NCI-H774 (cell line): ENCODE data around the gene HK2.
A peak's percentile ranks its signal among the peaks of the same experiment; 100 is the strongest.
"Not testable (repeated sequence)": the region's sequence is repeated elsewhere in the genome, so short reads cannot be mapped to it uniquely, and the experiment has no call there.

Source experiments
- DNase-seq: peaks from one replicate; lab custom pipeline; 2025; lab: John Stamatoyannopoulos, UW

HK2 gene

DNA sequence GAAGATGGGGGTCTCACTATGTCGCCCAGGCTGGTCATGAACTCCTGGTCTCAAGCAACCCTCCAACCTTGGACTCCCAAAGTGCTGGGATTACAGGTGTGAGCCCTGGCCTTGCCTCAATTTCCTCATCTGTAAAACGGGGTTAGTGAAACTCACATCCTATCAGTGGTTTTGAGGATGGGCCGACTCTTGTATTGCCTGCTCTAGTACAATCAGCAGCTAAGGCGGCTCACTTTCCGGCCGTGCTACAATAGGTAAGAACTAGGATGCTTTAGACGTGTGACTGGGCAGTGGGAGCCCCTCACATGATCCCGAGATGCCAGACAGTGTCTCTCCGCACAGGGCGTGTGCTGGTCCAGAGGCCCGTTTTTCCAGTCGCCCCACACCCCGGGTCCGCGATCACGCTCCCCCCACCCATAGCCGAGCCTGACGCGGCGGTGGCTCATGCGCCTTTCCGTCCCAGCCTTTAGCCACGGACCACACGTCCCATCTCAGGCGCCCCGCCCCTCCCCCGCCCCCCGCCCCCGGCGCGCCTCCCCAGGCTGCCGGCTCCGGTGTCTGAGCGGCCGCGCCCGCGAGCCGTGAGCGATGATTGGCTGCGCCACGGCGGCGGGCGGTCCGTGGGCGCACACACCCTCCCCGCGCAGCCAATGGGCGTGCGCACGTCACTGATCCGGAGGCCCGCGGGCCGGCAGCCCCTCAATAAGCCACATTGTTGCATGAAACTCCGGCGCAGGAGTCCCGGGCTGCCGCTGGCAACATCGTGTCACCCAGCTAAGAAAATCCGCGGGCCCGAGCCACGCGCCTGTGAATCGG lies at the start of gene HK2:
HK2 (plus strand) TSS at position 710 of the 816 bp plus-strand sequence. CDS start 454 bp downstream, outside the sequence.
- DNase-seq = peak; percentile 76

DNA sequence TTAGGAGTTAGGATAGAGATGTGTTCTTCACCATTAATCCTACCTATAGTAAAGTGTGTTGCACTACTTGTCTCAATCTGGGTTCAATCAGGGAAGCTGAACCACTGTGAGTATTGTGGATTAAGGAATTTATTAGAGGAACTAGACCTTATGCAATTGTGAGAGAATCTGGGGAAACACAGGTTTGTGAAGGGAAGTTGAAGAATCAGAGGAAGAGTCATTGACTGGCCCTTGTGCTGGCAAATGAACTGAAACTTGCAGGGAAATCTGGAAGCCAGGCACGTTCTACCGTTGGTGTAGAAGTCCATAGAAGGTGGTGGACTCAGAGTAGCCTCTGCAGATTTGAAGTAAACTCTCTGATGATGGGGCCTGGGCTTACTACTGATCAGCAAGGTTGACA lies 44.7 kb upstream of the HK2 start:
- DNase-seq = no peak

DNA sequence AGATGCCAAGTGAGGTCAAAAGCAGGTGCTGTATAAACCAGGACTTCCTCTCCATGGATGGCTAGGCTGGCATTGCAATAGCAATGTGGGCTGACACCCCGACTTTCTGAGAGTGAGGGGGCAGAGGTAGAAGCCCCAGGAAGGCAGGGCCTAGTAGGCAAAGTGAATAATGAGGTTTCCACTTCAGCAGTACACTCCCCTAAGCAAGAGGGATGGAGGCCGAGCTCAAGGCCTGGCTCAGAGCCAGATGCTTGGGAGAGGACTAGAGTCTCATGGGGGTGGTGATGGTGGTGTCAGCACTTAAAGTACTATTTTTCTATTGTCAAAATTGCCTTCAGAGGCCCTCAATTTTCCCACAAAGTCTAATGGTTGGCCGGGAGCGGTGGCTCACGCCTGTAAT lies 41.6 kb upstream of the HK2 start:
- DNase-seq = no peak

DNA sequence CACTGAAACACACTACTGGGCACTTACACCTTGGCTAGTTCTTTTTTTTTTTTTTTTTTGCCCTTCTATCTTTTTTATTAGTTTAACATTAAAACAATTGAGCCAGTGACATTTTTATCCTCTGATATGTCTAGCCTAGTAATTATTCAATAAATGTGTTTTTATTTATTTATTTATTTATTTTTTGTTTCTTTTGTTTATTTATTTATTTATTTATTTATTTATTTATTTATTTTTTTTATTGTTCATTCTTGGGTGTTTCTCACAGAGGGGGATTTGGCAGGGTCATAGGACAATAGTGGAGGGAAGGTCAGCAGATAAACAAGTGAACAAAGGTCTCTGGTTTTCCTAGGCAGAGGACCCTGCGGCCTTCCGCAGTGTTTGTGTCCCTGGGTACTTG lies 39.0 kb upstream of the HK2 start:
- not testable (repeated sequence) for DNase-seq

DNA sequence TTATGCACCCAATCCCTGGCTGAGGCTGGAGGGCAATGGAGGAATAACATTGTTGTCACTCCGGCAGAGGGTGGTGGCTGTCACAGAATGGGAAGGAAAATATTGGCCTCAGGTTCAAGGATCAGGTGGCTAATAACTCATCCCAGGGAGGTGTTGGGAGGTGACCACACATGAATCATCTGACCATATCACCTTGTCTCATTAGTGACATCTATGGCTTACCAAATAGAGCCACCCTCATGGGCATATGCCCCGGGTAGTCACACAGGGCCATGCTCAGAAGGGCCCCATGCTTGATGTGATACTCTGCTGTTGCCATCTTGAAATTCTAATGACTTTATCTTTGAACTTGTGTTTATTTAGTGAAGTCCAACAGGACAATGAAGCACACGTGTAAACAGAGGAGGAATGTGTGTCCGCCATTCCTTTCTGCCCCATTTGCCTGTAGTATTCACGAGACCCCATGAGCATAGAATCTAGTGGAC lies 27.5 kb upstream of the HK2 start:
- no peak for DNase-seq

DNA sequence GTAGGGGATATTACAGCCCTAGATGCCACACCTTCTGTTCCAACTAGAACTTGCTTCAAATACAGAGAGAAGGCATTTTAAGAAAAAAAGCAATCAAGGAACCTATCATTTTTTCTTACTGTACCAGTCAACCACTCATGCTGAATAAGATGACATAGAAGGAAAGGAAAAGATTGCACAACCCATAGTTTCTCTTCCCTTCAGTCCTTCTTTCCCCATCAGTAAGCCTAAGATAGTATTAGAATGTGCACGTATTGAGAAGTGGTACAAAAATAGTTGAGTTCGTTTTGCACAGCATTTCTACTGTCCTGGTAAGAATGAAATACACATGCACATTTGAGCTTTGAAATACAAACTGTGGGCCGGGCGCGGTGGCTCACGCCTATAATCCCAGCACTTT lies 27.0 kb upstream of the HK2 start:
- DNase-seq = no peak

DNA sequence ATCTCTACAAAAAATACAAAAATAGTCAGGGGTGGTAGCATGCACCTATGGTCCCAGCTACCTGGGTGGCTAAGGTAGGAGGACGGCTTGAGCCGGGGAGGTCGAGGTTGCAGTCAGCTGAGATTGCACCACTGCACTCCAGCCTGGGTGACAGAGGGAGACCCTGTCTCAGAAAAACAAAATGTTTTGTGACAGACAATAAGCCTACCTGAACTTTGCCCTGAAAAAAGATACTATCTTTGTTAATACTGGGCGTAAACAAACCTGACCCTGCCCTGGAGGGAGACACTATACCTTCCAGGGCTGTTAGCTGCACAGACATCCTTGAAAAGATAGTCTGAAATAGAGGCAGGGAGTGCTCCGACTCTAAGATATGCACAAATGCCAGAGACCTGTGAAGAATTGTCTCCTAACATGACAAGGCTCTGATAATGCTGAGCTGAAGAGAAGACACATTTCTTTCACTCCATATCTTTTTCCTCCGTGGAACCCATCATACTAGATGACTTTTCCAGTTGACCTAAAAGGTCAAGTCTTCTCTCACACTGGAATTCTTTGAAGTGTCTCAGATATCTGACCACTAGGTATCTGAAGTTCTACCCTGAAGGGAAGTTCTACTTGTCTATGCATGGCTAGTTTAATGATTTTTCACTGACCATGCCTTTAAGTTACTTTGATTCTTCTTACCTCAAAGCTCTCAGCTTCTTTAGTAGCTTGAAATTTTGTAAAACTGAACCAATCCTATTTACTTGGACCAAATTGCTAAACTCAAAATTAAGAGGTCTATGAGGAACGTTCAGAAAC lies 20.9 kb upstream of the HK2 start:
- DNase-seq = no peak

DNA sequence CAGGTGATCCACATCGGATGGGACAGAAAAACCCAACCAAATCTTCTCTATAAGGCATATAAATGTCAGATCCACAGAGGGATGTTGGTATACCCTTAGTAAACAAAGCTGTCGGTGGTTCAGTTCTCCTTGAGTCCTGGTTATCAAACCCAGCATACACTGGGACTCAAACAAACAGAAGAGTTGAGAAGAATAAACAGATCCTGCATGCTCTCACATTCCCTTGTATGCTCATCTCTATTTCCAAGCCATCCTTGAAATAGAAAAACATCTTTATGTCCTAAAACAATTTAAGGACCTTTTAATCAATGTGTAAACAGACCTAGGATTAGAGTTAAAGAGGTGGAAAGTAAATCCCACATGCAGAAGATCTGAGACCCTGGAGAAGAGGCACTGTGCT lies 19.8 kb upstream of the HK2 start:
- no peak for DNase-seq

DNA sequence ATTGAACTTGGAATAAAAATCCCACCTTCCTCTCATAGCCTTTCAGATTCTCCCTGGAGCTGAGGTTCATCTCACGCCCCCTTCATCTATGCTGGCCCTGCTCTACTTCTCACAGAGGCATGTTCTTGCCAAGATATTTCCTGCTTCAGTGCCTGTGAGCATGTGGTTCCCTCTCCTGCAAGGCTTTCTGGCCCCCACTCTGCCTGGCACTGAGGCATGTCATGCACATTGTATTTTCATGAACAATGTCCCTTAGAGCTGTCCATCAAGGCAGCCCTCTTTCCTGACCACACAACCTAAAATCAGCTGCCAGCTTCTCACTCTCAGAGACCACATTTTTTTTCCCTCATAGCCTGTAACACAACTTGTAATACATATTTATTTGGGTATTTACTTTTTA lies 18.0 kb upstream of the HK2 start:
- DNase-seq = no peak

DNA sequence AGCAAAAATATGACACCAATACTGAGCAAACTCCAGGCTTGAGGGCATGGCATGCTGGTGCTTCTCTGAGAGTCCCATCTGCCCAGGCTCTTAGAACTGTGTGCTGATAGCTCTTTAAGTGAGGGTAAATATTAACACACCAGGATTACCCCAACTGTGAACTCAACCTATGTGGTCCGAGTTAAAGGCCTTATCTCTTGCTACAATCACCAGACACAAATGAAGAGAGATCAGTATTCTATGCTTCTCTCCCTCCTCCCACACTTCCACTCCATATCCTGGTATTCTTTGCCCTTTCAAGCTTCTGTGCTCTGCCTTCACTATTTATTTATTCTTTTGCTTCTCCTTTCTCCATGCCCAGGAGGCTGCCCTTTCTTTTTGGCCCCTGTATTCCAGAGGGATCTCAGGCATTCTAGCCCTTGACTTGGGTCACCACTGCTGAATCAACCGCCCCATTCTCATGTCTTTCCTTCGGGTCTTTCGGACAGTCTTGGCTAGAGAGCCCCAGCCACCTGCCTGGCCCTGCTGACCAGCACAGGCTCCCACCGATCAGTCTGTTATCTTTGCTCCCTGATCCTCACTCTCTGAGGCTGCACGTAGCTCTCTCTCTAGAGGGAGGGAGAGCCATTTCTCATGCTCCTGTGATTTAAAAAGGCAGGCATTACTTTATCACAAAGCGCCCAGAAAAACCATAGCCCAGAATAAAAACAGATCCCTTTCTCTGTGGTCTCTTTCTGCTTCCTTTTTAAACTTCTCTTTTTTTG lies 17.2 kb upstream of the HK2 start:
- peak; percentile 12 for DNase-seq

DNA sequence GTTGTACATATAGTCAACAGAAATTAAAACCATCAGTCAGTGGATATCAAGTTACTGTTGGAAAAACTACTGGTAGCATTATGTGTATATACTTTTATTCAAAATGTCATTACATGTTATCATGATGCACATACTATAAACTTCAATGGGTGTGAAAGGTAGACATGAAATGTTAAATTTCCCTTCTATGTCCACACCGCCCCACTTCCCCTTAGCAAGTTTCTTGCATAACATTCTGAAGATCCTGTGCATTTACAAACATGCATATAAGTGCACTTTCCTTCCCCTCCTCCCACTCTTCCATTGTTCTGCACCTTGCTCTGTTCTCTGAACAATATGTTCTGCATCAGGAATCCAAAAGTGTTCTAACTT lies 16.6 kb upstream of the HK2 start:
- no peak for DNase-seq

DNA sequence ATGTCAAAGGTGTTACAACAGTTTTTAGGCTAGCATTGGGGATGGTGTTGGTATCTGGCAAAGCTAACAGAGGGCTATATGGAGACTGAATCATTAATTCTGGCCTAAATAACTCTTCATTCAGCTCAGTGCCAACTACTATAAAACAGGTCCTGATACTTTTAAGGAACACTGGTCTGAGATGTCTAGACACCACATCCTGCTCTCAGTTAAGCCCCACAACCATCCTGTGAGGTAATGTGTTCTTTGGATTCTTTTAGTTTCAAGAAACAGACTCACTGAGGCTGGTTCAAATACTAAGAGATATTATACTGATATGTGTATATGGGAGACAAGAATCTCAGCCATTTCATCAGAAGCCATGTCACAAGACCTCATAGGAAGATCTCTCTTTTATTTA lies 14.2 kb upstream of the HK2 start:
- DNase-seq = no peak

DNA sequence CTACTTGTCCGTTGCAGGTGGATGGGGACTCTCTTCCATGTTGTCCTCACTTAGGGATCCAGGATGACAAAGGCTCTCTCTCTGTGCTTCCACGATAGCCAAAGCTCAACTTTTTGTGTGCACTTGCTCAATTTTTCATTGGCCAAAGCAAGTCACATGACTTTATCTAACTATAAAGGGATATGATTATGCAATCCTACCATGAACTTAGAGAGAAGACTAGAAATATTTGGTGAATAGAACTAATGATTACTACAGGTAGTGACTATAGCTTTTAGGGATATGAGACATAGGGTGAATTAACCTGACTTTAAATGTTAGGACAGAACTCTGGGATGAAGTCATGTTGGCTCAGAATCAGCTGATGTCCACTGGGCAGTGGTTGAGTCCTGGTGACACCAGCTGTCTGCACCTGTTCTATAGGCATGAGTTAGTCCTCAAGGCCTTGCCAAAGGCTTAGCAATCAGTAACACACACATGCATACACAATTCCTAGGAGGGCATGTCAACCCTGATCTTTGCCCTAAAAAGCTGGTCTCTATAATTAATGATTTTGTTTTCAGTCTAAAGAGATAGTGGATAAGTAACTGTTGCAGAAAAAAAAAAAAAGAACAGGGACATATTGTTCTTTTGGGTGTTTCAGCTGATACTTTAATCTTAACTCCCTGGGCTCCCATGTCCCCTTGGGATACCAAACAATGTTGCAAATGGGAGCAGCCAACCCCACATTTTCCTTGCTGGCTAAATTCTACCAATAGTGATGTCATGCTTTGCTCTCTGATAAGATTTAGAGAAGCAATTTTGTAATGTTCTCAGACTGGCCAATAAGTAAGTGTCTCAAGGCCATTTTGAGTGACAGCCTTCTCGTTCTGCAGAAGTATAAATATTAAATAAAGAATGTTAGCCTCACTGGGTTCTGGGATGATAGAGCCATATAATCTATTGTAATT lies 12.5 kb upstream of the HK2 start:
- no peak for DNase-seq

DNA sequence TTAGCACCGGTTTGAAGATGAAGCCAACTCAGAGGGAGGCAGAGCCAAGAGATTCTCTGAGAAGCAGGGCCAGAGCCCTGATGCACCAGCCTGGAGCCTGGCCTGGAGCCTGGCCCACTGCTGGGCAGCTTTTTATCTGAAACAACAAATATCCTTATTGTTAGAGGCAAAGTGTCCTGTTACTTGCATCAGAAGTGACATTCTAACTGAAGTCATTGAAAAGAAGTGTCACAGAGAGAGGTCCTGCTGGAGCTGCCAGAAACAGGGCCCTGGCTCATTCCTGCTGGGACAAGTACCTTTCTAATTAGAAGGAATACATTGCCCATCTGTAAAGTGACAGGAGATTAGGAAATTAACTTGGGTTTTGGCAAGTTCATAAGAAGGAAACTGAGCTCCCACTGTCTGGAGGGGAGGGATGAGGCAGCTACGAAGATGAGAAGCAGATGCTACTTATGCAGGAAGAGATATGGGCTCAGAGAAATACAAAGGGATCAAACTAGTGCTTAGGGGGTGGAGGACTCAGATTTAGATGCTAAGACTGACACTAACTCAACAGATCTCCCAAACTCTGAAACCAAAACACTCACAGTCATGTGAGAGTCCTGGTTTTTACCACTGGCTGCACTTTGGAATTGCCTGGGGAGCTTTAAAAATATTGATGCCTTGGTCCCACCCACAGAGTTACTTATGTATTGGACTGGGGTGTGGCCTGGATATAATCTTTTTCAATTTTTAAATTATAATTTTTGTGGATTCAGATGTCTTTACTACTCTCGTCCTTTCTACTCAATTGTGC lies 11.0 kb upstream of the HK2 start:
- no peak for DNase-seq

DNA sequence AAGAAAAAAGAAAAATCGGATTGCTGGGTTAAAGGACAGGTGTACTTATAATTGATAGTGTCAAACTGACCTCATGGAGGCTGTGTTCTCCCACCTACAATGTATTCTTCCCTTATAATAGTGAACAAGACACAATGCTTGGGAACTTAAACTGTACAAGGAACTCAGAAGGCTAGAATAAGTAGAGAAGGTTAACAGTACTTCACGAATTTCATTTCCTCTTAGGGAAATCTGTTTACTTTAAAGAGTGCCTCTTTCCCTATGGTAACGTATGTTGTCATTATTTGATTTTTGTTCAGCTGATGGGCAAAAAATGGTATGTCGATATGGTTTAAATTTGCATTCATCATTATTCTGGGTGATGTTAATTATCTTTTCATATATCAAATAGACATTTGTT lies 9.2 kb upstream of the HK2 start:
- DNase-seq = no peak

DNA sequence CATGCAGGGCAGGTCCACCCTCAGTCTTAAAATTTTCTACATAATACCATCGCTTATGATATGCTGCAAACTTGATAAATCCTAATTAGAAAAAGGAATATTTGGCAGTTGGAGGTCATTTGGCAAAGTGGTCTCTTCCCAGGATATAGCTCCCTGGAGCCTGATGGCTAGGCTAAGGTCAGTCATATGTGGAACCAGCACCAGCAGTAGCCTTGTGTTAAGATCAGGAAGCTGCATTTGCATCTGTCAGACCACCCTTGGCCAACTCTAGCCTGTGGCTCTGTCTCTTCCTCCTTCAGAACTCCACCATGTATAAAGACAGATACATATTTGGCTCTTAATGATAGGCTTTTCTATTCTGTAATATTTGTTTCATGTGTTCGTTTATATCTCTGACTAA lies 5.4 kb upstream of the HK2 start:
- DNase-seq = no peak

DNA sequence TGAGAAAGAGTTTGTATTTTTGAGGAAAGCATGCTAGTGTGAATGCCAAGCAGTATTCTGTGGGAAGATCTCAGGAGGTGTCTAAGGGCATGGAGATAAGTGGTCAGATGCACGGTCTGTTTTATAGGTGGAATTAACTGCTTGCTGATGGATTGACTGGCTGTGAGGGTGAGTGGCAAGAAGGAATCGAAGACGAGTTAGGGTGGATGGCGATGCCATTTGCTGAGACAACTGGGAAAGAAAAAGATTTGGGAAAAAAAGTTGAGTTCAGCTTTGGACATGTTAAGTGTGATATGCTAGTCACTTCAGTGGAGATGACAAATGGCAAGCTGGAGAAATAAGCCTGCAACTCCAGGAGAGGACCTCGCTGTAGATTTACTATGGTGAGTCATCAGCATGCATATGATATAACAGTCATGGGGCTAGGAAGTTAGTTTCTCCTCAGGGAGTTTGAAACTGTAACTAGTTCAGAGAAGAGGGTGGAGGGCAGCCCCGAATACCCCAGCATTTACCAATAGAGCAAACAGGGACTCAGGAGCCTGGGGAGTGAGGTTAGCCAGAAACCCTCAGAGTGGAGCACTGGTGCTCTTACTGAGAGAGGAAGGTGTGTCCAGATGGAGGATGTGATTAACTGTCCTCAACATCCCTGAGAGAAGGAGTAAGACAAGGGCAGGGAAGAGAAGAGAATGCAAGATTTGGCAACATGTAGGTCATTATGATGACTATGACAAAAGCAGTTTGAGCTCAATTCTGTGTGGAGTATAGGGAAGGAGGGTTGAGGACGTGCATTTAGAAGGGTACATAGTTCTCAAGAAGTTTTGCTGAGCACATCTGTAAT lies 2.0 kb upstream of the HK2 start:
- no peak for DNase-seq

DNA sequence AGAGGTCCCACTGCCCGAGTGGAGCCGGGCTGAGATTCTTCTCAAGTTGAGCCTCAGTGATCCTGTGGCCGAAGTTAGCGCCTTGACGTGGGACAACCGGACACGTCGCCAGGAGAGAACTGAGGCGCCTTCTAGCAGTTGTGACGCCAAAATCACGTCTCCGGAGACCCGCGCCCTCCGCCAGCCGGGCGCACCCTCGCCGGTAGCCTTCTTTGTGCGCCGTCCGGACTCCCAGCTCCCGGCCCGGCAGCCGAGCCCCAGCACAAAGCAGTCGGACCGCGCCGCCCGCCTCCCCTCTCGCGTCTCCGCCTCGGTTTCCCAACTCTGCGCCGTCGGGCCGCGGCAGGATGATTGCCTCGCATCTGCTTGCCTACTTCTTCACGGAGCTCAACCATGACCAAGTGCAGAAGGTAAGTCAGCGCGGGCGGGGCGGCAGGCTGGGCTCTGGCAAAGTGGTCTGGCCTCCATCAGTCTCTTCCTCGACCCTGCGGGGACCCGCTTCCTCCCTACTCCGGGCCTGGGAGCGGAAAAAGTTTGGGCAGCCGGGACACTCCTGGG lies 386 bp downstream of the HK2 start:
- DNase-seq = not testable (repeated sequence)
